K562 (cell line): ENCODE results near the gene P2RY11. TPM values are rescaled to one million over a fixed set of nuclear protein-coding genes. Genes with fewer than 3 reads are reported as not detected.

Experiments used
- ATF7 ChIP-seq: fragments of 450-650 bp; IDR thresholded peaks from 2 replicates; pipeline ENCODE4 v1.7.1; 2014; ENCODE audit warnings: mild to moderate bottlenecking, moderate library complexity
- CBX1 ChIP-seq: sonication (generic); IDR thresholded peaks from 2 replicates; pipeline ENCODE4 v1.6.1; 2016; ENCODE audit warnings: antibody characterized with exemption, low read depth, mild to moderate bottlenecking
- CREBBP ChIP-seq: IDR thresholded peaks from one replicate; pipeline ENCODE4 v1.6.1; 2012; ENCODE audit warnings: low read depth, mild to moderate bottlenecking, control low read depth, inconsistent platforms, low read length
- DPF2 ChIP-seq: fragments of 450-650 bp; IDR thresholded peaks from 2 replicates; pipeline ENCODE4 v1.6.1; 2016
- ETV1 ChIP-seq: fragments of 450-650 bp; conservative IDR thresholded peaks from 2 replicates; pipeline ENCODE4 v1.6.1; 2016; ENCODE audit warnings: missing genetic modification characterization, control low read depth, low read depth, missing compliant biosample characterization
- FOXJ3 ChIP-seq: sonication (generic); formaldehyde crosslinking; IDR thresholded peaks from 2 replicates; pipeline ENCODE4 v1.4.0; 2020; ENCODE audit warnings: mild to moderate bottlenecking, missing genetic modification reagents
- KAT7 ChIP-seq: sonication (generic); formaldehyde crosslinking; IDR thresholded peaks from 2 replicates; pipeline ENCODE4 v1.8.0; 2022; ENCODE audit warnings: missing genetic modification reagents, mild to moderate bottlenecking, borderline replicate concordance
- LCOR ChIP-seq: sonication (generic); formaldehyde crosslinking; IDR thresholded peaks from 2 replicates; pipeline ENCODE4 v1.8.0; 2022; ENCODE audit warnings: mild to moderate bottlenecking, missing genetic modification reagents
- MCM3 ChIP-seq: fragments of 450-650 bp; IDR thresholded peaks from 2 replicates; pipeline ENCODE4 v1.6.1; 2016
- MTA1 ChIP-seq: fragments of 450-650 bp; IDR thresholded peaks from 2 replicates; pipeline ENCODE4 v1.6.1; 2017; ENCODE audit warnings: borderline replicate concordance
- NFATC3 ChIP-seq: fragments of 450-650 bp; IDR thresholded peaks from 2 replicates; pipeline ENCODE4 v1.6.1; 2017; ENCODE audit warnings: mild to moderate bottlenecking
- NR2C1 ChIP-seq, 2 experiments: fragments of 450-650 bp; IDR thresholded peaks; 2 replicates each; pipeline ENCODE4 v1.6.1; 2017; ENCODE audit warnings: mild to moderate bottlenecking in 2 of 2, antibody characterized with exemption in 1 of 2, inconsistent platforms in 1 of 2, missing compliant biosample characterization in 1 of 2, missing genetic modification characterization in 1 of 2
- NR2F6 ChIP-seq: fragments of 450-650 bp; formaldehyde crosslinking; IDR thresholded peaks from 2 replicates; pipeline ENCODE4 v1.4.0; 2020; ENCODE audit warnings: mild to moderate bottlenecking
- POLR2H ChIP-seq: IDR thresholded peaks from 2 replicates; pipeline ENCODE4 v1.6.1; 2016; ENCODE audit warnings: missing genetic modification characterization, low read depth, mild to moderate bottlenecking, control low read depth, missing compliant biosample characterization, moderate library complexity
- SRSF3 ChIP-seq: fragments of 200-400 bp; formaldehyde crosslinking; IDR thresholded peaks from 2 replicates; pipeline ENCODE4 v1.6.1; 2016; ENCODE audit warnings: mild to moderate bottlenecking, low read length, moderate library complexity; ENCODE audit not compliant: insufficient read depth
- U2AF1 ChIP-seq: fragments of 200-400 bp; formaldehyde crosslinking; optimal IDR thresholded peaks from 2 replicates; pipeline ENCODE3; 2017; ENCODE audit warnings: mild to moderate bottlenecking, low read depth, low read length, moderate library complexity
- ZFP30 ChIP-seq: fragments of 250-450 bp; sonication (Bioruptor Pico); IDR thresholded peaks from 2 replicates; pipeline ENCODE4 v1.8.0; 2022; ENCODE audit warnings: moderate library complexity, mild to moderate bottlenecking, inconsistent platforms, borderline replicate concordance
- ZNF3 ChIP-seq: fragments of 250-450 bp; sonication (Bioruptor Pico); IDR thresholded peaks from 2 replicates; pipeline ENCODE4 v1.5.0; 2021; ENCODE audit warnings: mild to moderate bottlenecking, moderate library complexity
- polyA plus RNA-seq, 8 experiments: library from polyadenylated mRNA; depleted of rRNA in 4 of 8; stranded (reverse) in 5 of 8; unstranded in 3 of 8; fragments of >200 nt; fragmentation: Nextera tagmentation in 2 of 8; fragmentation: Illumina TruSeq in 1 of 8; extraction: Ambion mirVana in 2 of 8; extraction: Trizol in 1 of 8; gene quantifications; 2 replicates each; pipeline versions ENCODE4 v1.2.1 to v1.2.3, GENCODE V29; 2011 to 2014; ENCODE audit warnings: inconsistent platforms in 1 of 8, missing spikeins in 1 of 8
- total RNA-seq, 7 experiments: library from RNA; depleted of rRNA in 6 of 7; stranded (reverse); fragments of >200 nt in 6 of 7; fragmentation: Illumina TruSeq in 2 of 7; extraction: Trizol in 2 of 7; gene quantifications; 2 replicates each; pipeline versions ENCODE4 v1.2.1 to v1.2.3, GENCODE V29; 2011 to 2021; ENCODE audit warnings: low replicate concordance in 1 of 7
- TF ChIP-seq, protein P1 (sequence below): fragments of 250-450 bp; sonication (Bioruptor Pico); IDR thresholded peaks from 2 replicates; pipeline ENCODE4 v1.4.0; 2020
- TF ChIP-seq, protein P2 (sequence below): fragments of 250-450 bp; sonication (Bioruptor Pico); IDR thresholded peaks from 2 replicates; pipeline ENCODE4 v1.5.1; 2021; ENCODE audit warnings: mild to moderate bottlenecking
- TF ChIP-seq, protein P3 (sequence below): sonication (generic); formaldehyde crosslinking; IDR thresholded peaks from 2 replicates; pipeline ENCODE4 v1.8.0; 2022; ENCODE audit warnings: mild to moderate bottlenecking, missing genetic modification reagents
- TF ChIP-seq, protein P4 (sequence below): fragments of 250-450 bp; sonication (Bioruptor Pico); IDR thresholded peaks from 2 replicates; pipeline ENCODE4 v1.5.0; 2021; ENCODE audit warnings: mild to moderate bottlenecking, borderline replicate concordance

The P2RY11 gene
- total and polyA plus RNA-seq, 9 of the 15 experiments (the other 6 are each of a cell fraction or from before 2014, with no cell fraction given), result 0.03 to 10.1 (median 1.5) TPM

DNA sequence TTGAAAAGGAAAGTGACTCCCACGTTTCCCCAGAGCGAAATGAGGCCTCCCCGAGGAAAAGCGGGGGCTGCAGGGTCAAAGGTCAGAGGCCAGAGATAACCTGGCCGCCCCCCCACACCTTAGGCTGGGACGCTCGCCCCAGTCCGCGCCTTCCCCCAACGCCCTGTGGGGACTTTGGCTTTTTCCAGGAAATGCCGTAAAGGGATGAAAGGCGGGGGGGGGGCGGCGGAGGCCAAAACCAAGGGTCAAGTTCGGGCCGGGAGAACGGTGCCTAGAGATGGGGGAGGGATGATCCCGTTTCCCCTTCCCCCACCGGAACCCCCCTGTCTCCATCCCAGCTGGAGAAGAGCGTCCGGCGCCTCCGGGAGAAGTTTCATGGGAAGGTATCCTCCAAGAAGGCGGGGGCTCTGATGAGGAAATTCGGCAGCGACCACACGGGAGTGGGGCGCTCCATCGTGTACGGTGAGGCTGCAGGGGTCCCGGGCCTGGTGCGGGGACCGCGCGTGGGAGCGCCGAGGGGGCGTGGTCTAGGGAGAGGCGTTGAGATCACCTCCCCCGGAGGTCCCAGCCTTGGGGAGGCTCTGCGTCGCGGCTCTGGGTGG lies 24.8 kb upstream of the P2RY11 start (continued):
- TF ChIP-seq LCOR (CRISPR knock-in tag) (no peak), MTA1 (no peak), ZFP30 (no peak), CREBBP (no peak), NR2C1 (IDR thresholded peaks at IDR 0.05) (peak; percentile 97), NR2C1 (tag; IDR thresholded peaks at IDR 0.05) (peak; percentile 99), ATF7 (no peak), NR2F6 (CRISPR knock-in tag) (peak; percentile 95; the same call in 1 of the 2 replicates), SRSF3 (no peak), KAT7 (CRISPR knock-in tag) (no peak), NFATC3 (no peak), MCM3 (no peak), CBX1 (0 out of 2 replicates have a peak, but pooled peaks have one; percentile 22), ETV1 (peak; percentile 47), DPF2 (0 out of 2 replicates have a peak, but pooled peaks have one; percentile 23), FOXJ3 (CRISPR knock-in tag) (no peak), U2AF1 (no peak), ZNF3 (CRISPR knock-in tag) (no peak), POLR2H (tag) (no peak)
- TF ChIP-seq, protein P1, sequence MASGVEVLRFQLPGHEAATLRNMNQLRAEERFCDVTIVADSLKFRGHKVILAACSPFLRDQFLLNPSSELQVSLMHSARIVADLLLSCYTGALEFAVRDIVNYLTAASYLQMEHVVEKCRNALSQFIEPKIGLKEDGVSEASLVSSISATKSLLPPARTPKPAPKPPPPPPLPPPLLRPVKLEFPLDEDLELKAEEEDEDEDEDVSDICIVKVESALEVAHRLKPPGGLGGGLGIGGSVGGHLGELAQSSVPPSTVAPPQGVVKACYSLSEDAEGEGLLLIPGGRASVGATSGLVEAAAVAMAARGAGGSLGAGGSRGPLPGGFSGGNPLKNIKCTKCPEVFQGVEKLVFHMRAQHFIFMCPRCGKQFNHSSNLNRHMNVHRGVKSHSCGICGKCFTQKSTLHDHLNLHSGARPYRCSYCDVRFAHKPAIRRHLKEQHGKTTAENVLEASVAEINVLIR (CRISPR knock-in tag), result no peak
- TF ChIP-seq, protein P2, sequence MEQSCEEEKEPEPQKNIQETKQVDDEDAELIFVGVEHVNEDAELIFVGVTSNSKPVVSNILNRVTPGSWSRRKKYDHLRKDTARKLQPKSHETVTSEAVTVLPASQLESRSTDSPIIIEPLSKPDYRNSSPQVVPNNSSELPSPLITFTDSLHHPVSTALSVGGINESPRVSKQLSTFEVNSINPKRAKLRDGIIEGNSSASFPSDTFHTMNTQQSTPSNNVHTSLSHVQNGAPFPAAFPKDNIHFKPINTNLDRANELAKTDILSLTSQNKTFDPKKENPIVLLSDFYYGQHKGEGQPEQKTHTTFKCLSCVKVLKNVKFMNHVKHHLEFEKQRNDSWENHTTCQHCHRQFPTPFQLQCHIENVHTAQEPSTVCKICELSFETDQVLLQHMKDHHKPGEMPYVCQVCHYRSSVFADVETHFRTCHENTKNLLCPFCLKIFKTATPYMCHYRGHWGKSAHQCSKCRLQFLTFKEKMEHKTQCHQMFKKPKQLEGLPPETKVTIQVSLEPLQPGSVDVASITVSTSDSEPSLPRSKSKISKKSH (CRISPR knock-in tag), result no peak
- TF ChIP-seq, protein P3, sequence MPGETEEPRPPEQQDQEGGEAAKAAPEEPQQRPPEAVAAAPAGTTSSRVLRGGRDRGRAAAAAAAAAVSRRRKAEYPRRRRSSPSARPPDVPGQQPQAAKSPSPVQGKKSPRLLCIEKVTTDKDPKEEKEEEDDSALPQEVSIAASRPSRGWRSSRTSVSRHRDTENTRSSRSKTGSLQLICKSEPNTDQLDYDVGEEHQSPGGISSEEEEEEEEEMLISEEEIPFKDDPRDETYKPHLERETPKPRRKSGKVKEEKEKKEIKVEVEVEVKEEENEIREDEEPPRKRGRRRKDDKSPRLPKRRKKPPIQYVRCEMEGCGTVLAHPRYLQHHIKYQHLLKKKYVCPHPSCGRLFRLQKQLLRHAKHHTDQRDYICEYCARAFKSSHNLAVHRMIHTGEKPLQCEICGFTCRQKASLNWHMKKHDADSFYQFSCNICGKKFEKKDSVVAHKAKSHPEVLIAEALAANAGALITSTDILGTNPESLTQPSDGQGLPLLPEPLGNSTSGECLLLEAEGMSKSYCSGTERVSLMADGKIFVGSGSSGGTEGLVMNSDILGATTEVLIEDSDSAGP (CRISPR knock-in tag), result no peak
- TF ChIP-seq, protein P4, sequence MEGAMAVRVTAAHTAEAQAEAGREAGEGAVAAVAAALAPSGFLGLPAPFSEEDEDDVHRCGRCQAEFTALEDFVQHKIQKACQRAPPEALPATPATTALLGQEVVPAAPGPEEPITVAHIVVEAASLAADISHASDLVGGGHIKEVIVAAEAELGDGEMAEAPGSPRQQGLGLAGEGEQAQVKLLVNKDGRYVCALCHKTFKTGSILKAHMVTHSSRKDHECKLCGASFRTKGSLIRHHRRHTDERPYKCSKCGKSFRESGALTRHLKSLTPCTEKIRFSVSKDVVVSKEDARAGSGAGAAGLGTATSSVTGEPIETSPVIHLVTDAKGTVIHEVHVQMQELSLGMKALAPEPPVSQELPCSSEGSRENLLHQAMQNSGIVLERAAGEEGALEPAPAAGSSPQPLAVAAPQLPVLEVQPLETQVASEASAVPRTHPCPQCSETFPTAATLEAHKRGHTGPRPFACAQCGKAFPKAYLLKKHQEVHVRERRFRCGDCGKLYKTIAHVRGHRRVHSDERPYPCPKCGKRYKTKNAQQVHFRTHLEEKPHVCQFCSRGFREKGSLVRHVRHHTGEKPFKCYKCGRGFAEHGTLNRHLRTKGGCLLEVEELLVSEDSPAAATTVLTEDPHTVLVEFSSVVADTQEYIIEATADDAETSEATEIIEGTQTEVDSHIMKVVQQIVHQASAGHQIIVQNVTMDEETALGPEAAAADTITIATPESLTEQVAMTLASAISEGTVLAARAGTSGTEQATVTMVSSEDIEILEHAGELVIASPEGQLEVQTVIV, result peak; percentile 68; the same call in 1 of the 2 replicates
